HL-60 (cell line): ENCODE results near the gene UHRF1.

Experiments
- GABPA ChIP-seq: IDR thresholded peaks from 2 replicates; pipeline ENCODE4 v1.6.1; 2012; ENCODE audit warnings: low read depth
- POLR2AphosphoS5 ChIP-seq: IDR thresholded peaks from 2 replicates; pipeline ENCODE4 v1.6.1; 2012; ENCODE audit warnings: low read depth
- SPI1 ChIP-seq: IDR thresholded peaks from 2 replicates; pipeline ENCODE4 v1.6.1; 2012; ENCODE audit warnings: low read depth, mild to moderate bottlenecking, borderline replicate concordance
- TF ChIP-seq, protein P1 (sequence below): IDR thresholded peaks from one replicate; pipeline ENCODE4 v1.5.1; 2011; ENCODE audit warnings: low read length, control low read depth, inconsistent platforms; ENCODE audit not compliant: insufficient read depth
- TF ChIP-seq, protein P2 (sequence below): IDR thresholded peaks from 2 replicates; pipeline ENCODE4 v1.6.1; 2012; ENCODE audit warnings: low read depth; ENCODE audit not compliant: insufficient replicate concordance

DNA sequence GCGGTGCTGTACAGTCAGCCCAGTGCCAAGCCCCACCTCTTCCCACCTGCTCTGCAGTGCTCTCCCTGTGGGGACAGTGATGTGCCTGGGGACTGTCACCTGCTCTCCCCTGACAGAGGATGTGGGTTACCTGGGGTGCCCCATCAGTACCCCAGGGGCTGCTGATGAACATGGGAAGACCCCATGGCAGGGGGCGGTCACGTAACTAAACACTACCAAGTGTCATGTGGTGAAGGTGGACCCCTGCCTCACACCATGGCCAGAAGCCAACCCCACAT is 72.3 kb downstream of the UHRF1 start:
- TF ChIP-seq, protein P1, sequence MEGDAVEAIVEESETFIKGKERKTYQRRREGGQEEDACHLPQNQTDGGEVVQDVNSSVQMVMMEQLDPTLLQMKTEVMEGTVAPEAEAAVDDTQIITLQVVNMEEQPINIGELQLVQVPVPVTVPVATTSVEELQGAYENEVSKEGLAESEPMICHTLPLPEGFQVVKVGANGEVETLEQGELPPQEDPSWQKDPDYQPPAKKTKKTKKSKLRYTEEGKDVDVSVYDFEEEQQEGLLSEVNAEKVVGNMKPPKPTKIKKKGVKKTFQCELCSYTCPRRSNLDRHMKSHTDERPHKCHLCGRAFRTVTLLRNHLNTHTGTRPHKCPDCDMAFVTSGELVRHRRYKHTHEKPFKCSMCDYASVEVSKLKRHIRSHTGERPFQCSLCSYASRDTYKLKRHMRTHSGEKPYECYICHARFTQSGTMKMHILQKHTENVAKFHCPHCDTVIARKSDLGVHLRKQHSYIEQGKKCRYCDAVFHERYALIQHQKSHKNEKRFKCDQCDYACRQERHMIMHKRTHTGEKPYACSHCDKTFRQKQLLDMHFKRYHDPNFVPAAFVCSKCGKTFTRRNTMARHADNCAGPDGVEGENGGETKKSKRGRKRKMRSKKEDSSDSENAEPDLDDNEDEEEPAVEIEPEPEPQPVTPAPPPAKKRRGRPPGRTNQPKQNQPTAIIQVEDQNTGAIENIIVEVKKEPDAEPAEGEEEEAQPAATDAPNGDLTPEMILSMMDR, result no peak
- TF ChIP-seq SPI1 (no peak), POLR2AphosphoS5 (no peak), GABPA (no peak)
- TF ChIP-seq, protein P2, sequence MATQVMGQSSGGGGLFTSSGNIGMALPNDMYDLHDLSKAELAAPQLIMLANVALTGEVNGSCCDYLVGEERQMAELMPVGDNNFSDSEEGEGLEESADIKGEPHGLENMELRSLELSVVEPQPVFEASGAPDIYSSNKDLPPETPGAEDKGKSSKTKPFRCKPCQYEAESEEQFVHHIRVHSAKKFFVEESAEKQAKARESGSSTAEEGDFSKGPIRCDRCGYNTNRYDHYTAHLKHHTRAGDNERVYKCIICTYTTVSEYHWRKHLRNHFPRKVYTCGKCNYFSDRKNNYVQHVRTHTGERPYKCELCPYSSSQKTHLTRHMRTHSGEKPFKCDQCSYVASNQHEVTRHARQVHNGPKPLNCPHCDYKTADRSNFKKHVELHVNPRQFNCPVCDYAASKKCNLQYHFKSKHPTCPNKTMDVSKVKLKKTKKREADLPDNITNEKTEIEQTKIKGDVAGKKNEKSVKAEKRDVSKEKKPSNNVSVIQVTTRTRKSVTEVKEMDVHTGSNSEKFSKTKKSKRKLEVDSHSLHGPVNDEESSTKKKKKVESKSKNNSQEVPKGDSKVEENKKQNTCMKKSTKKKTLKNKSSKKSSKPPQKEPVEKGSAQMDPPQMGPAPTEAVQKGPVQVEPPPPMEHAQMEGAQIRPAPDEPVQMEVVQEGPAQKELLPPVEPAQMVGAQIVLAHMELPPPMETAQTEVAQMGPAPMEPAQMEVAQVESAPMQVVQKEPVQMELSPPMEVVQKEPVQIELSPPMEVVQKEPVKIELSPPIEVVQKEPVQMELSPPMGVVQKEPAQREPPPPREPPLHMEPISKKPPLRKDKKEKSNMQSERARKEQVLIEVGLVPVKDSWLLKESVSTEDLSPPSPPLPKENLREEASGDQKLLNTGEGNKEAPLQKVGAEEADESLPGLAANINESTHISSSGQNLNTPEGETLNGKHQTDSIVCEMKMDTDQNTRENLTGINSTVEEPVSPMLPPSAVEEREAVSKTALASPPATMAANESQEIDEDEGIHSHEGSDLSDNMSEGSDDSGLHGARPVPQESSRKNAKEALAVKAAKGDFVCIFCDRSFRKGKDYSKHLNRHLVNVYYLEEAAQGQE, result no peak
